GM19025 (cell line): ENCODE data around the gene HDAC4.
"Not testable (repeated sequence)": the region's sequence is repeated elsewhere in the genome, so short reads cannot be mapped to it uniquely, and the experiment has no call there.

ENCODE experiments used
- ATAC-seq: cut with Tn5 transposase; IDR thresholded peaks from one replicate; pipeline ENCODE4 v1.9.1; 2021; ENCODE audit warnings: mild to moderate bottlenecking, low read depth, moderate library complexity; ENCODE audit not compliant: unreplicated experiment

The HDAC4 gene

DNA sequence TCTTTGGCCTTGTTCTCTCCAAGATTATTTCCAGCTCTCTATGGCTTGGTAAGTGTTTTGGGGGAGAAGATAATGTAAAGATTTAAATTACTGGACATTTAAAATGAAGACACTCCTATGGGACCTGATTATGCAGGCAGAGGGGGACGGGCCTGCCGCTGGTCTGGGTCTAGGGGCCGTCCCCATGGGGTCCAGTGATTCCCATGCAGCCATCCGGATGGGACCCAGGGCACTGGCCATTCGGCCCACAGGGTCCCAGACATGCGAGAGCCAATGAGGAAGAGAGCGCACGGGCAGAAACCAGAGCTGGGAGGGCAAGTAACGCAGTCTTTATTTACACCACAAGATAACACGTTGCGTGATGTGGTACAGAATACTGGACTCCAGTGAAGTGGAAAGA, 353.0 kb downstream of the HDAC4 start:
- ATAC-seq = no peak

DNA sequence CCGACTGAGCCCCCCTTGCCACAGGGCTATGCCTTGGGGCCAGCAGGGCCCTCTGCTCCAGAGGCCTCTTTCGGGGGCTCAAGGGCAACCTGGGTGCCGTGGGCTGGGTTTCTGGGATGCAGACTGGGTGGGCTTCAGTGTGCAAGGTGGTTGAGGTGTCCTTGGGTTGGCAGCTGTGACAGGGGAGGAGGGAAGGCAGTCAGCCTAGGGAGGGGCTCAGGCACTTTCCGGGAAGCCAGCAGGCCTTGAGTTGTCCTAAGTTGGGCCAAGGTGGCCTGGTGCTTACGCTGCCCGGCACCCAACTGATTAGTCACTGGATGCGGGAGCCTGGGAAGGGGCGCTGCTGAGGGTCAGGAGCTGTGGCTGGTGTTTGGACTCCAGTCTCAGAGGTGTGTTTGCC, 353.4 kb downstream of the HDAC4 start:
- no peak for ATAC-seq

DNA sequence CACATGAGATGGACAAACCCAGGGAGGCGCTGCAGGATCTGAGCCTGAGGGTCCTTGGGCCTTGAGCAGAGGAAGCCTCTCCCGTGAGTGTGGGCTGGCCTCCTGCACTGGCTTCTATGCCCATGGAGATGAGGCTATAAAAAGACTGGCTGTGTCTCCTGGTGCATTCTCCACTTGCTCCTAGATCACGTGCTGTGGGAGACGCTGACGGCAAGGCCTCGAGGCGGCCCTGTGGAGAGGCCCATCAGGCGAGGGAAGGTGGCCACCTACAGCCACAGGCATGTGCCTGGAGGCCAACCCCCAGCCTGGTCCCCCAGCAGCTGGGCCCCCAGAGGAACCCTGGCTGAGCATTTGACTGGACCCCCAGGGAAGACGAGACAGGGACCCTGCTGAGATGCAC, 354.0 kb downstream of the HDAC4 start:
- no peak for ATAC-seq

DNA sequence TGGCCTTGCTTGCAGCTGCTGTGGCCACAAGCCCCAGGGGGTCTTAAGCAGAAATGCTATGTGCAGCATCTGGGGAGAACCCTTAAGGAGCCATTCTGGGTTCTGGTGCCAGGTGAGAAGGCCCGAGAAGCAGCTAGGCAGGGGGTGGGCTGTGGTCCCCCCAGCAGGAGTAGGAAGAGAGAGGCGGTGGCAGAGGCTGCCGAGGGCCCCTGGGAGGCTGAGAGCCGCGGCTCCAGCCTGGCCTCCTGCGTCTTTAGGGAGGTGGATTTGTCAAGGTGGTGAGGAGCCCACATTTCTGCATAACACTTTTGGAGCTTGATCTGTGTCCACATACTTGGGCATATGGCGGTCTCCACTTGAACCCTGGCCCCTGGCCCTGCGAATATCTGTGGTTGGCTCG, 356.5 kb downstream of the HDAC4 start:
- ATAC-seq = no peak

DNA sequence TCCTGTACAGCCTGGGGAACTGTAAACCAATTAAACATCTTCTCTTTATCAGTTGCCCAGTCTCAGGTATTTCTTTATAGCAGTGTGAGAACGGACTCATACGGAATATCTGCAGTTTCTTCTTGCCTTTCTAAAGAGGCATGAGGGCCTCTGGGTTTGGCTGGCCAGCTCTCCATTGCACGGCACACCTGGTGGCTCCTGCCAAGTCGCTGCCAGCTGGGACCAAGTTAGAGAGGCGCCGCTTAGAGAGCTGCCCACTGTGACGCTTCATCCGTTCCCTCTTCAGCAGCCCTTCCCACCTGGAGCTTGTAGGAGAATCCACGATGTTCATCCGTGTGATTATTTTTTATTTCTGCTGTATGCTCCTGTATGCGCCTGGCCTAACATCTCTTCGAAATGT, 357.5 kb downstream of the HDAC4 start:
- no peak for ATAC-seq

DNA sequence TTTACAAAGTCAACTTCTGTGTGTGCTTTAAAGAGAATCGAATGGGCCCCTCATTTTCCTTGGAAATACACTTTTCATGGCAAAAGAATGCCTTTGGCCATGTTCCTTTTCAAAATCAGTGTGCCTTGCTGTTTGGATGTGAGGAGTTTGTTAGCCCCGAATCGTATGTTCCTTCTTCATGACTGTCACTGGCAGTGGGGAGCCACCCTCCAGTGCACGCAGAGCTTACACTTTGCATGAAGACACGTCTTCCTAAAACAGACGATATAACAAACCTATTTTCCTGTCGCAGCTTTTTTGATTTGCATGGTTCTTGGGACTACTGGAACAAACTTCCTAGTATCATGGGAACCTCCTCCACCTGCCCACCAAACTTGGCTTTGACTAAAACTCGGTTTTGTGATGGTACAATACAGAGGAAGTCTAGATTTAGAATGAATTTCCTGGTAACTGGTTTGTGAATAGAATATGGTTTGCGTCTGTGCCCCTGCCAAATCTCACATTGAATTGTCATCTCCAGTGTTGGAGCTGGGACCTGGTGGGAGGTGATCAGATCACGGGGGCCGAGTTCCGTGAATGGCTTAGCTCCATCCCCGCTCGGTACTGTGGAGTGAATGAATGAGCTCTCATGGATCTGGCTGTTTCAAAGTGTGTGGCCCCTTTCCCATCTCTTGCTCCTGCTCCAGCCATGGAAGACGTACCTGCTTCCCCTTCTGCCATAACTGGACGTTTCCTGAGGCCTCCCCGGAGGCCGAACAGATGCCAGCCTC, 358.1 kb downstream of the HDAC4 start:
- no peak for ATAC-seq

DNA sequence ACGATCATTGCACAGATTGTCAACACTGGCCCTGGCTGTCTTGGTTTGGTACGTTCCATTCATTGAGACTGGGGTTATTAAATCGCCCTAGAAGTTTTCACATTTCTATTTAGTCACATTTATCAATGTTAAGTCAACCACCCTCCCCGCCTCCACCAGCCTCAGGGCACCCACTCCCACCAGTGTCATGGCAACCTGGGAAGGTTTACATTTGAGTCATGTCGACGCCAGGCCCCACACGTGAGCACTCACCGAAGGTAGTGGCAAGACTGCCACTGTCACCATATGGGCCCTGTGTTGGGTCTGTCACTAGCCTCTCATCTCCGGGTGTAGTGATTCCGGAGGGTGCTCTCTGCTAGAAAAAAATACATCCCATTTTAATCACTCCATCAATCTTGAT, 358.8 kb downstream of the HDAC4 start:
- ATAC-seq = no peak

DNA sequence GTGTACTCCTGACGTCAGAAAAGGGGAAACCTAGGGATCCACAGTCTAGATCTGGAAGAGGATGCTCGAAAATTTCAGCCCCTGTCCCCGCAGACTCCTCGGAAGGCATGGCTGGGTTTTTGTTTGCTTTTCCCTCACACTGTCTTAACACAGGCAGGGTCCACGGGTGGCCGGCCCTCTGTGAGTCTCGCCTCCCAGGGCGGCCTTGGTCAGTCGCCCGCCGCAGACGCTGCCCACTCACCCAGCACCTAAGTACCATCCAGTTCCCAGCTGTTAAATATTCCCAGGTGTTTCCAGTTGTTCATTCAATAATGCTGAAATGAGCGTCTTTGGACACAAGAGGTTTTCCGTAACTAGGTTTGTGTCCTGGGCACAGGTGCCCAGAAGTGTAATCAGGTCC, 359.8 kb downstream of the HDAC4 start:
- ATAC-seq = no peak

DNA sequence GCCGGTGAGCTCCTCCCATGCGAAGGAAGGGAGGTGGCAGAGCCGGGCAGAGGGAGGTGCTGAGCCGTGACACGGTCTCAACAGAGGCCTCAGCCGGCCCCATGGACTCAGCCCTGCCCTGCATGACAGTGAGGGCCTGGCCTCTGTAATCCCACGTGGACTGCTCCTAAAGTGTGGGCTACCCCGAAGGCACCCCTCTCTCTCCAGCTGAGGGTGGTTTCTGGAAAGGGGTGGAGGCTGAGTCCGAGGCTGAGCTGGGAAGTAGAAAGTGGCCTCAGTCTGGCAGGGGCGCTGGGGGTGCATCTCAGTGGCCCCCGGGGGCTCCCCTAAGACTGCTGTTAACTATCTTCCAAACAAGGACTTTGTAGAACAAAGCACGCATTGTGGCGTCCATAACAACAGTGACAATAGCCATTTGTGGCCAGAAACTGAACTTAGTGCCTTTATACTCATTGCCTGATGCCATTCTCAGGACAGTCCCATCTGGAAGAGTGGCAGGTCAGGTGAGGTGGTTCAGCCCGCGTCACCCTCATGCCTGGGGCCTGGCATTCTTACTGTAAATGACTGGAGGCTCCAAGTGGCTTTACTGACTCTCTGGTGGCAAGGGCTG, 360.6 kb downstream of the HDAC4 start:
- no peak for ATAC-seq

DNA sequence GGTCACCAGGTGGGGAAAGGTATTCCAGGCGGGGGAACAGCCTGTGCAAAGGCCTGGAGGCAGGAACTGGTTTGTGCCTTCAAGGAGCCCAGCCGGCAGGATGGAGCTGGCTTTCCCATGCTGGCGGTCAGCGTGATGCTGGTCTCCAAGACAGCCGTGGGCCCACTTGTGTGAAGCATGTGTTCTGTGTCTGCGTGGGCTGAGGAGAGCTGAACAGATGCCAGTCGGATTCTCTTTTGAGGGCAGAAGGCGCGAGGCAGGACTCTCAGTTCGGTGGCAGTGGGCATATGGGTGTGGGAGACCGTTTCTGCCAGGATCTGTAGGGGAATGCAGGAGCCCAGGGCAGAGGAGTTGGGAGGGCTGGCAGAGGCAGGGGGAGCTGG, 361.4 kb downstream of the HDAC4 start:
- ATAC-seq = no peak

DNA sequence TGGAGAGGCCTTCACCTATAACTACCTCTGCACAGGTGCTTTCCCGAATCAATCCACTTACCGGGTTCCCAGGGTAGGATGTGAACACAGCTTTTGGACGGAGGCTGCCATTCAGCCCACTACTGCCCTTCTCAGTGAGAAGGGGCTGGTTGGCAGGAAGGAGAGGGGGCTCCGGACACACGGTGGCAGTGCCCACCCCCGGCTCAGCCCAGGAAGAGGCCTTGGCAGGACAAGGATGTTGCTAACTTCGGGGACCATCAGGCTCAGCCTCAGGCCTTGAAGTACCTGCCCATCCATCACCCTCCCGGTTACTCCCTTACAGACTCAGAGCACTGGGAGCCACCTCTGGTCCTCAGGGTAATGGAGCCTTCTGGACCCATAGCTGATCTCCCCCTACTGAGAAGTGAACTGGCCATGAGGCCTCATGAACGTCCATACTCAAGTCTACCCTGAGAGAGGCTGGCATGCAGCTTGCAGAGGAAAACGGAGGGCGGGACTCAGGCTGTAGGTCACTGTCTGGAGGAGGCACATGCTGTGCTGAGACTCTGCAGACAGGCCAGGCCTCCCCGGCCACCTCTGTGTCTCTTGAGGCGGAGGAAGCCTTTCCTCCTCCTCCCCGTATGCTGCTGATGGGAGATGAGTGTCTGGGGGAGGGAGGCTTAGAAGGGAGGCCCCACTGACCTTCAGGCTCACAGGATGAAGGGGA, 361.9 kb downstream of the HDAC4 start:
- no peak for ATAC-seq

DNA sequence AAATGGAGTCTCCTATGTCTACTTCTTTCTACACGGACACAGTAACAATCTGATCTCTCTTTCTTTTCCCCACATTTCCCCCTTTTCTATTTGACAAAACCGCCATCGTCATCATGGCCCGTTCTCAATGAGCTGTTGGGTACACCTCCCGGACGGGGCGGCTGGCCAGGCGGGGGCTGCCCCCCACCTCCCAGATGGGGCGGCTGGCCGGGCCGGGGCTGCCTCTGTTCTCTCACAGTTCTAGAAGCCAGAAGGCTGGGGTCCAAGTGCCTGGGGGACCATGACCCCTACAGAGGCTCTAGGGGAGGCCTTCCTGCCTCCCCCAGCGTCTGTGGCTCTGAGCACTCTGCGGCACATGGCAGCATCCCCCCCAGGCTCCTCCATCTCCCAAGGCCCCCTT, 362.5 kb downstream of the HDAC4 start:
- ATAC-seq = not testable (repeated sequence)

DNA sequence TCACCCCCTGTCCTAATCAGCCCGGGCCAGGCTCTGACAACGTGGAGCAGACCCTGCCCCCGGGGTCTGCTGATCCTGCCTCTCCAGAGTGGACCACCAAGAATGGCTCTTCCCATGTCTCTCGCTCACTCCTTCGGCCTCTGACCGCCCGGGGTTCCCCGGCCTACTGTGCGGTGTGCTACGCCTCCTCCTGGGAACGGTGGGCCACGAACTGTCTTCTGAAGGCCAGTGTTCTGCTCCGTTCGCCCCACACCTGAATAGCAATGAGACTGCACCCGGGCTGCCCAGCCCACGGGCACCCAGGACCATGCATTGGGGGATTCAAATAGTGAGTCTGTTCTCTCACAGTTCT, 363.3 kb downstream of the HDAC4 start:
- ATAC-seq = no peak

DNA sequence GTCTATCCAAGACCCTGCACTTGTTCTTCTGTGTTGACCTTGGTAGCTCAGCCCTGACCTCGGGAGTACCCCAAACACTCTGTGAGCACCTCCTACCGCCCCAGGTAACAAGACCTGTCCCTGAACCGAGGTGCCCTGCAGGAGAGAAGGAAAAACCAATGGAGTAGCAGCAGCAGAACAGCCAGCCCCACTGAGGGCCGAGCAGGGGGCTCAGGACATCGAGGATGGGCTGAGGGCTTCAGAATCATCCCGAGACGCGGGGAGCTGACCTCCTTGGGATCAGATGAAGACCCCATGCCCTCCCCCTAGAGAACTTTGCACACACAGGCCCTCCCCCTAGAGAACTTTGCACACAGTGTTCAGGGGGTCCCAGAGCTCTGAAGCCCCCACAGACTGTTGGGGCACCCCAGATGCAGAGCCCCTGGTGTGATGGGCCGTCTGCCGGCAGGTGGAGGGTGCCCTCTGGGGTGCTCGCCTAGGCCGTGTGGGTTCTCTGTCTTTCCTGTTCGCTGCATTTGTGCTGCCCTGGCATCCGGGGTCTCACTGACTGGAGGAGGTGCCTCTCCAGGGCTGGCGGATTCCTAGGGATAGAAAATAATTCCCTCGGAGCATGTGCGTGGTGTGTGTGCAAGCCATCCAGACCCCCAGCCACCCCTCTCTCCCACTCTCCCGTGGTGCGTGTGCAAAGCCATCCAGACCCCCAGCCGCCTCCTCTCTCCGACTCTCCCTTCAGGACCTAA, 363.8 kb downstream of the HDAC4 start:
- ATAC-seq = no peak

DNA sequence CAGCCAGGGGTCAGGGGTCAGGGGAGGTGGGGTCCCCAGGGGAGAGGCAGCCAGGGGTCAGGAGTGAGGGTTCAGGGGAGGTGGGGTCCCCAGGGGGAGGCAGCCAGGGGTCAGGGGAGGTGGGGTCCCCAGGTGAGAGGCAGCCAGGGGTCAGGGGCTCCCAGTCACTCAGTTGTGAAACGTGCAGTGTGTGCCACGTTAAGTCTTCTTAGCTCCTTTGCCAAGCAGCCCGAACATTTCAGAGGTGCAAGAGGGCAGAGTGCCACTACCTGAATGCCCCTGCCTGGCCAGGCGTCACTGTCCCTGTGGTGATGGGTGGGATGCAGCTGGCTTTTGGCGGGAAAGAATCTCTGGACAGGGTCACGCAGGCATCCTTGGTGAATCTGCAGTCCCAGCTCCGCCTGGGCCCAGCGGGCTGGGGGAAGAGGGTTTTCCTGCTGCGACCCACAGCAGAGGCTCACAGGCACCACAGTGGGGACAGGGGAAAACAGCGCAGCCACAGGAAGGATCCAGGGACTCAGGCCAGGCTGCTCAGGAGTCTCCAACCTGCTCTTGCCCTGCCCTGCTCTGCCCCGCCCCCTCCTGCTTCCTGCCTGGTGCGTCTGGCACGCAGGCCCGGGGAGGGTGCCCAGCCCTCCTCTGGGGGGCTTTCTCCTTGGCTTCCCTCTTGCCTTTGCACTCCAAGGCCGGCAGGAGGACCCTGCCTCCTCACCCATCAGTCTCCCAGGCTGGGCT, 364.7 kb downstream of the HDAC4 start:
- ATAC-seq = no peak

DNA sequence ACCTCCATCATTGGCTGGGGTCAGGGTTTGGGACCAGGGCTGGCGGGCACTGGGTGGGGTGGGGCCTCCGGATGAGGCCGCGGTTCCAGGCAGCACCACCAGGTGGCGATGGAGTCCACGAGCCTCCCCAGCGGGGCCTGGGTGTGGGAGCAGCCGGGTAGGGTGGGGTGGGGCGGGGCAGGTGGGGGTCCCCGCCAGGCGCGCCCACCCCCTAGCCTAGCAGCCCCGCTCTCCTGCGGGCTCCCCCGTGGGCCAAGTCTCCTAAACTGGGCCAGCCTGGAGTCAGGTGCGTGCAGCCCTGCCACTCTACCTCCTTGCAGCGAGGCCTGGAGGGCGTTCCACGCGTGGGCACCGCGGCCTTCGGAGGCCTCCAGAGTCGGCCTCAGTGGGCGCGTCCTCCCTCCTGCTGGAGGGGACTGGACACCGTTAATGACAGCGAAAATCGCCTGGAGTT, 365.4 kb downstream of the HDAC4 start:
- ATAC-seq = no peak

DNA sequence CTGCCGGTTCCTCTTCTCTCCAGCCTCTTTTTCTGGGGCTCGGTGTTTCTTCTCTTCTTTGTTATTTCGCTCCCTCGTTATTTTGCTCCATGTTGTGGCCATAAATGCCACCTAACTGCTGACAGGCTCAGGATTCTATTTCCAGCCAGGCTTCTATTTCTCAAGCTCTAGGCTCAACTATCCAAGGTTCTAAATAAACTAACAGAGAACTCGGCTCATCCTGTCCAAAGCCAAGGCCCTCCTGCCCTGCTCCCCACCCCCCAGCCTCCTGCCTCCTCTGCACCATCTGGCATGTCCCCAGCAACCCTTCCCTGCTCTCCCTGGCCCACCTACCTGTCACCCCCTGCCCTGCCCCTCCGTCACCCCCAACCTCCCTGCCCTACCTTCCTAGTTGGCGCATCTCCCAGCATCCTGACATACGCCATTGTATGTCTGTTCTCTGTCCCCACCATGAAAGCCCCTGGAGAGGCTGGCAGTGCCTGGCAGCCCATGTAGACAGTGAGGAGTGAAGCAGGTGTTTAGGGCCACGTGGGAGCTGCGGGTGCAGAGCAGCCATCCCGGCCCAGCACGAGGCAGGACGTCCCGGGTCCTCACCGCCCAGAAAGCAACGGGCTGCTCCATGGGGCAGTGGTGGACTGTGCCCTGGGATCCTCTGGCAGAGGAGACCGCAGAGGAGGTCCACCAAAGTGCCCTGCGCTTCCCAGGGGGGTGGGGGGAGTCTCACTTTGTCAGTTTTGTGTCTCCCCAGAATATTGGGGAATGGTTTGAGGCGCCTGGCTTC, 366.1 kb downstream of the HDAC4 start:
- no peak for ATAC-seq

DNA sequence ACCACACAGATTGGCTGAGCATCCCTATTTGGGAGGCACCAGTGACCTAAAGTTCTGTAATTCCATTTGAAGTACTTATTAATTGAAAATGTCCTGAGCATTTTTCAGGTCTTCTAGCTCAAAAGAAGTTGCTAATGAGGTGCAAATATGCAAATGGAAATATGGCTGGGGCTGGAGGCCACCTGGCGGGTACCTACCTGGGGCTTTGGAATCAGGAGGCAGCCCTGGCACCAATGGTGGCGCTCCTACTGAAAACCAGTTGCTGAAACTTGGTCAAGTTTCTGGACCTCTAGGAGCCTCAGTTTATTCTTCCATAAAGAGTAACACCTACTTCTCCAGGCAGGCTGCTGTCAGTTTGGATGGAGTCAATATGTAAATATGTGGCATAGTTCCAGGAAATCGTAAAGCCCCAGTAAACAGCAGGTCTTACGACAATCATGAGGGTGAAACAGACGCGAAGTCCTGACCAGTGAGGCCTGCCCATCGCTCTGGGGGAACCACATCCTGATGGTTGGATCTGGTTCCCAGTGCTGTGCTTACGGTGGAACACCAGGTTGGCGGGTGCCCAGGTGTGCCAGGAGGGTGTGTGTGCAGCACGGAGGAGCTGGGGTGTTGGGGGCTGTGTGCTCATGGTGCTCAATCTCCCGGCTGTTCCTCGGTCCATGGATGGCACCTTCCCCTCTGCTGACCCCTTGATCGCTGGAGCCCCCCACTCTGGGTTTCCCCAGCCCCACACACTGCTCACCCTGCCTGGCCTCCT, 366.8 kb downstream of the HDAC4 start:
- no peak for ATAC-seq

DNA sequence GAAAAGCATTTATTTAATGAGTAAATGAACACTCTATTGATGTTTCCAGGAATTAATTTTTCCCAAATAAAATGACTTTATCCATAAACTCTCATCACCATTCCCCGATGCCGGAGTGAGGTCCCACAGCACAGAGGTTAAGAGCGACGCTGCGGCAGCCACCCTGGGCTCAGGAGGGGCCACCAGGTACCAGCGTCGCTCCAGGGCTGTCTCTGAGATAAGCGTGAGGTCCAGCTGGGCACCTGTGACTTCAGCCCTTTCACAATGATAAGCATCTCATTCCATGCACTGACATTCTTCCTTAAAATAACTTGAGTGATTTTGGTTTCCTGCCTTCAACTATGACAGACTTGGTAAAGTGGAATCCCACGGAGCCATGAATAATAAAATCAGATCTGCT, 370.9 kb downstream of the HDAC4 start:
- ATAC-seq = no peak
